Stimulated activated CD4-positive, alpha-beta T cell treated with anti-CD3 and anti-CD28 coated beads, Interleukin-12 subunit alpha, Interleukin-12 subunit beta, amount 100 ng/mL, for 4 hours (primary cell): ENCODE data around the gene HECW1.
"Not testable (repeated sequence)": the region's sequence is repeated elsewhere in the genome, so short reads cannot be mapped to it uniquely, and the experiment has no call there.

Experiments
- DNase-seq: peaks from one replicate; pipeline ENCODE4 v3.0.0-alpha.2; 2020

Gene HECW1

GRCh38 chr7:43112459-43112940 lies at the start of gene HECW1:
TSS of gene HECW1 (plus strand) at chr7:43112647. CDS start at chr7:43243906, 131,259 bp downstream.
- no peak for DNase-seq

- DNase-seq = peak; percentile 9
These were observed 40.8 kb upstream of the HECW1 start for GRCh38 chr7:43071604-43072003.

GRCh38 chr7:43072530-43072929 lies 39.9 kb upstream of the HECW1 start:
- DNase-seq = no peak

GRCh38 chr7:43073811-43074210 lies 38.6 kb upstream of the HECW1 start:
- not testable (repeated sequence) for DNase-seq

- DNase-seq = no peak
These were observed 36.2 kb upstream of the HECW1 start for GRCh38 chr7:43076189-43076605.

GRCh38 chr7:43076606-43077005 lies 35.8 kb upstream of the HECW1 start:
- DNase-seq = no peak

- DNase-seq = no peak
These were observed 35.2 kb upstream of the HECW1 start for GRCh38 chr7:43077285-43077684.

GRCh38 chr7:43077732-43078391 lies 34.6 kb upstream of the HECW1 start:
- no peak for DNase-seq

GRCh38 chr7:43078794-43079193 lies 33.7 kb upstream of the HECW1 start:
- no peak for DNase-seq

GRCh38 chr7:43081603-43082002 lies 30.8 kb upstream of the HECW1 start:
- no peak for DNase-seq

GRCh38 chr7:43083106-43083505 lies 29.3 kb upstream of the HECW1 start:
- DNase-seq = no peak

GRCh38 chr7:43085017-43085416 lies 27.4 kb upstream of the HECW1 start:
- DNase-seq = no peak

- DNase-seq = no peak
These were observed 26.5 kb upstream of the HECW1 start for GRCh38 chr7:43085992-43086391.

GRCh38 chr7:43092819-43093218 lies 19.6 kb upstream of the HECW1 start:
- DNase-seq = no peak

GRCh38 chr7:43096875-43097274 lies 15.6 kb upstream of the HECW1 start:
- no peak for DNase-seq

GRCh38 chr7:43099750-43100149 lies 12.7 kb upstream of the HECW1 start:
- no peak for DNase-seq

- no peak for DNase-seq
These were observed 7.5 kb upstream of the HECW1 start for GRCh38 chr7:43104874-43105520.

GRCh38 chr7:43105521-43106120 lies 6.8 kb upstream of the HECW1 start:
- DNase-seq = no peak

GRCh38 chr7:43108255-43109011 lies 4.0 kb upstream of the HECW1 start:
- peak; percentile 48 for DNase-seq

- no peak for DNase-seq
These were observed 1.5 kb upstream of the HECW1 start for GRCh38 chr7:43110791-43111535.

GRCh38 chr7:43111630-43112458 lies 603 bp upstream of the HECW1 start:
- no peak for DNase-seq
